NB4 (cell line): Measurements from ENCODE around the gene GPR101.
A peak's percentile ranks its signal among the peaks of the same experiment; 100 is the strongest.

Source experiments
- DNase-seq: peaks from one replicate; pipeline ENCODE4 v3.0.0; 2010; ENCODE audit warnings: low read depth
- H3K4me3 ChIP-seq: one replicate; pipeline ENCODE4 v1.5.1; 2011; ENCODE audit warnings: mild to moderate bottlenecking, low read depth, low read length, moderate library complexity
- CTCF ChIP-seq: IDR thresholded peaks from one replicate; pipeline ENCODE4 v1.5.1; 2012; ENCODE audit warnings: low read depth, low read length
- MAX ChIP-seq: IDR thresholded peaks from 2 replicates; pipeline ENCODE4 v1.6.1; 2011; ENCODE audit warnings: low read depth, low read length
- MYC ChIP-seq: IDR thresholded peaks from 2 replicates; pipeline ENCODE4 v1.6.1; 2011; ENCODE audit warnings: low read depth, low read length
- POLR2A ChIP-seq: IDR thresholded peaks from 2 replicates; pipeline ENCODE4 v1.6.1; 2011; ENCODE audit warnings: mild to moderate bottlenecking; ENCODE audit not compliant: insufficient read length; ENCODE audit errors: extremely low read depth

The GPR101 gene

GRCh38 chrX:137062915-137063617, 29.3 kb upstream of the GPR101 start:
- no peak for TF ChIP-seq MYC
- H3K4me3 ChIP-seq: no peak overlapping the region
- DNase-seq: no peak

GRCh38 chrX:137058339-137059127, 24.7 kb upstream of the GPR101 start:
- H3K4me3 ChIP-seq: no peak overlapping the region
- no peak for TF ChIP-seq POLR2A
- TF ChIP-seq MAX: no peak
- no peak for DNase-seq

GRCh38 chrX:137052643-137053235, 18.9 kb upstream of the GPR101 start:
- H3K4me3 ChIP-seq: no peak overlapping the region
- no peak for TF ChIP-seq MYC
- TF ChIP-seq MAX: no peak
- no peak for TF ChIP-seq CTCF
- TF ChIP-seq POLR2A: no peak
- DNase-seq: no peak

- peak; percentile 64 for DNase-seq
- TF ChIP-seq CTCF (peak; percentile 72), MAX (no peak)
Measured at GRCh38 chrX:137051978-137052642, 18.3 kb upstream of the GPR101 start.

GRCh38 chrX:137044893-137045292, 11.1 kb upstream of the GPR101 start:
- TF ChIP-seq MYC: no peak
- TF ChIP-seq MAX: no peak
- TF ChIP-seq POLR2A: no peak
- no peak for TF ChIP-seq CTCF
- H3K4me3 ChIP-seq: no peak overlapping the region
- DNase-seq: no peak

More at GRCh38 chrX:137051978-137052642, 18.3 kb upstream of the GPR101 start:
- no peak overlapping the region for H3K4me3 ChIP-seq

GRCh38 chrX:137043736-137044135, 9.9 kb upstream of the GPR101 start:
- H3K4me3 ChIP-seq: no peak overlapping the region
- TF ChIP-seq MAX (no peak), POLR2A (no peak), MYC (no peak), CTCF (no peak)
- no peak for DNase-seq
